GM04503 (cell line): Measurements from ENCODE around the gene INHBC.

Experiments
- DNase-seq: peaks from one replicate; pipeline ENCODE4 v3.0.0-alpha.2; 2012; ENCODE audit warnings: low read depth

The INHBC gene

GRCh38 chr12:57469296-57470164 lies 34.9 kb downstream of the INHBC start:
- no peak for DNase-seq

GRCh38 chr12:57470286-57470969 lies 35.8 kb downstream of the INHBC start:
- no peak for DNase-seq

- DNase-seq: no peak
Measured at GRCh38 chr12:57470970-57471656, 36.5 kb downstream of the INHBC start.

- DNase-seq: no peak
Measured at GRCh38 chr12:57471661-57472060, 37.1 kb downstream of the INHBC start.

GRCh38 chr12:57472391-57472790 lies 37.8 kb downstream of the INHBC start:
- DNase-seq: no peak

GRCh38 chr12:57473392-57473791 lies 38.8 kb downstream of the INHBC start:
- DNase-seq: no peak

GRCh38 chr12:57473886-57474285 lies 39.3 kb downstream of the INHBC start:
- DNase-seq: no peak

- no peak for DNase-seq
Measured at GRCh38 chr12:57474430-57474829, 39.8 kb downstream of the INHBC start.

GRCh38 chr12:57474862-57475261 lies 40.3 kb downstream of the INHBC start:
- DNase-seq: no peak

GRCh38 chr12:57475271-57476161 lies 40.9 kb downstream of the INHBC start:
- no peak for DNase-seq

GRCh38 chr12:57476162-57476992 lies 41.8 kb downstream of the INHBC start:
- DNase-seq: no peak

- no peak for DNase-seq
Measured at GRCh38 chr12:57476993-57477709, 42.6 kb downstream of the INHBC start.

- no peak for DNase-seq
Measured at GRCh38 chr12:57477710-57478681, 43.4 kb downstream of the INHBC start.

GRCh38 chr12:57479043-57479375 lies 44.4 kb downstream of the INHBC start:
- DNase-seq: no peak

GRCh38 chr12:57479376-57480115 lies 45.0 kb downstream of the INHBC start, which contains the start of gene ARHGAP9:
Gene ARHGAP9 (minus strand): TSS chr12:57479866. CDS start chr12:57479406, 460 bp downstream.
- no peak for DNase-seq

- no peak for DNase-seq
Measured at GRCh38 chr12:57481671-57482070, 47.1 kb downstream of the INHBC start.

GRCh38 chr12:57483466-57483865 lies 48.9 kb downstream of the INHBC start:
- DNase-seq: peak; percentile 44

- DNase-seq: no peak
Measured at GRCh38 chr12:57485695-57486094, 51.1 kb downstream of the INHBC start.
